NCI-H1694 treated with DMSO at 0.1 percent for 48 hours (cell line): ENCODE data around the gene KIAA1328.

Experiments used
- DNase-seq: peaks from one replicate; lab custom pipeline; 2025; lab: John Stamatoyannopoulos, UW

Gene KIAA1328

DNA sequence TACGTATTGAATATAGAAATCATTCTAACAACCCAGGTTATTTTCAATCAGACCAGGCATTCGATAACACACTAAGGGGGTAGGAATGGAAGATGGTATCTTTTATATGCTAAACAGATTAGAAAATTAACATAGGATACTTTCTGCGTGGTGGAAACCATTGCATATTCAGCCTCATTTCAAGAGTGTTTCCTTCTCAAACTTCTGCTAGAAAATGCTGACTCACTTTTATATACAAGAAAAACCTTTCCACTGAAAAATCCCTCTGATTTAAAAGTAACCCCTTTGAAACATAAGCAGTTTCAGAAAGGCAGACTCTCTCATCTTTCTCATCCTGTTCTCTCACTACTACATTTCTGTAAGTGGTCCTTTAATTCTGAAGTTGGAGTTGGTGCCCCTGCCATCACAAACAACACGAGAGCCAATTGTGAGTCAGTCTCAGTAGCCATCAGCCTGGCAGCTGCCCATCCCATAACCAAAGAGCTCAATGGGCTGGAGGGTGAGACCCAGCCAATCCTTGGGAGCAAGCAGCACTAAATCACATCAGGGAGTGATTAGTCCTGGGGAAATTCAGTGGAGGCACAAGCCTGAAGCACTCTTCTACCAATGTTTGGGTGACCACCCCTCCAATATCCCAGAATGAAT, 393.5 kb downstream of the KIAA1328 start:
- DNase-seq = no peak

DNA sequence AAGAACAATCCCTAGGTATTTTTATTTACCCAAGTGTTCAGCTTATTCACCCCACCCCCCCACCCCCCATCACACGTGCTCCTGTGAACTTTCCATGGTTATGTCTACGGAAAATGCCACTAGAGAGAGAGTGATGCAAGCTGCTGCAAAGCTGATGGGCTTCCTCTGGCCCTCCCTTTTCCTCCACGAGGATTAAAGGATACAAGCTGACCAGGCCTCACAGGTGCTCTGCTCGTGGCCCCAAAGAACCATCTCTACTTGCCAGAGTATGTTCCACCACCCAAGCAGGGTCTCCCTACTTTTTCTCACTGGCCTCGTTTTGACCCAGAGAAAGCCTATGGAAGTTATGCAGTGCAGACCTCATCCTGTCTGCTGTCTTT, 394.1 kb downstream of the KIAA1328 start:
- DNase-seq = no peak

DNA sequence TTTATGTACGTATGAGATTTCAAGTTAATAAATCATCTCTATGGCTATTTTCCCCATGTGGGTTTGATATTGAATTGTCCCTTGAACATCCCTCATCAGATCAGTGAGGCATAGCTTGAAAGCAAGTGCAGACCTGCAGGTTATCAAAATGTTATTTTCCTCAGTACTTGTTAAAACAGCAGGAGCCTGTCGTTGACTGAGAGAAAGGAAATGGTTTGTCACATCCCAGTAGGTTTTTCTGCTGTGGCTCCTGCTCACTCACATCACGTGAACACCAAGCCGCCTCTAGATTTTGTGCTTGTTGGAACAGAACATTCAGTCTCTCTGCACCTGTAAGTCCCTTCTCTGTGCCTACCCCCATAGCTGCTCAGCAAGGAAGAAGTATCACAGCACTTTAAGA, 396.4 kb downstream of the KIAA1328 start:
- DNase-seq = no peak

DNA sequence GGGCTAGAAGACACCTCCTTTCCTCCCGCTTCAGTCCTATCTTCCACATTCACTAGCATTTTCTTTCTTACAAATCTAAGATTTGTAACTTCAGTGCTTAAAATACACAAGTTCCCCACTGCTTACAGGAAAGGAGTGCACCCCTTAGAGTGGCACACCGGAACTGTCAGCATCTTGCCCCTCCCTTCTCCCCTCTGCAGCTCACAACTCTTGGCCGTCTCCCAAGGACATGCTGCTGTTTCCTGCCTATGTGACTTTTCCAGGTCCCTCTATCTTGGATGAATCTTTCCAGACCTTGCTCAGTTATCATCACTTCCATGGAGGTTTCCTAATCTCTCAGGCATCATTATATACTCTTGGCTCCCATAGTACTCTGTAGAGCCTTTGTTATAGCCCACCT, 401.8 kb downstream of the KIAA1328 start:
- no peak for DNase-seq

DNA sequence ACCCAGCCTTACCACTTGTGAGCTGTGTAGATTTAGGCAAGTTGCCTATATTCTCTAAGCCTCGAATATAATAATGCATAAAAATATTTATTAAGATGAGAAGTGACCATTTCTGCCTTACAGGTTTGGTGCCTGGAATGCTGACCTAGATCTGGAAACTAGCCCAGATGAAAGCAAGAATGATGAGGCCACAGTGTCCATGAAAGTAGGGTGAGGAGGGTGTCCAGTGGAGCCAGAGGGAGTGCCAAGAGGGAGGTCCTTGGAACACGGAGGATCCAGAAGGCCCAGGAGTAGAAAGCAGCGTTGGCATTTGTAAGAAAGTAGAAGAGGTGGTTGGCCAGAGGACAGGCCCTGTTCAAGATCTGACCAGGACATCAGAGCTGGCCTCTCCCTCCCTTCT, 402.3 kb downstream of the KIAA1328 start:
- DNase-seq = no peak

DNA sequence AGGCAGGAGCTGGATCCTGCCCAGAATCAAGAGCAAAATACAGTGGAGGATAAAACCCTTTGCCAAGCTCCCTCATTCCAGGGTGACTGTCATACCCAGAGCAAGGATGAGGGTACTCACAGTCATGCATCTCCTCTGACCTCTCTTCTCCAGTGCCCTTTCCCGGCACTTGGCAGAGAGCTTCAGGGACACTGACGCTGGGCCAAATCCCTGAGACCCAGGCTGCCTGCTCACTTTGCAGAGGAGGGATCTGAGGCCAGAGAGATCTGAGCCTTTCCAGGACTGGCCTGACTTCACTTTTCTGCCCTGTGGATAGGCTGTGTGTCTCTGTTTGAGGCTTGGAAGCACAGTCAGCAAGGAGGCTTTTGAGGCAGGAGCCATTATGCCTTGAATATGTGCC, 406.7 kb downstream of the KIAA1328 start:
- no peak for DNase-seq

DNA sequence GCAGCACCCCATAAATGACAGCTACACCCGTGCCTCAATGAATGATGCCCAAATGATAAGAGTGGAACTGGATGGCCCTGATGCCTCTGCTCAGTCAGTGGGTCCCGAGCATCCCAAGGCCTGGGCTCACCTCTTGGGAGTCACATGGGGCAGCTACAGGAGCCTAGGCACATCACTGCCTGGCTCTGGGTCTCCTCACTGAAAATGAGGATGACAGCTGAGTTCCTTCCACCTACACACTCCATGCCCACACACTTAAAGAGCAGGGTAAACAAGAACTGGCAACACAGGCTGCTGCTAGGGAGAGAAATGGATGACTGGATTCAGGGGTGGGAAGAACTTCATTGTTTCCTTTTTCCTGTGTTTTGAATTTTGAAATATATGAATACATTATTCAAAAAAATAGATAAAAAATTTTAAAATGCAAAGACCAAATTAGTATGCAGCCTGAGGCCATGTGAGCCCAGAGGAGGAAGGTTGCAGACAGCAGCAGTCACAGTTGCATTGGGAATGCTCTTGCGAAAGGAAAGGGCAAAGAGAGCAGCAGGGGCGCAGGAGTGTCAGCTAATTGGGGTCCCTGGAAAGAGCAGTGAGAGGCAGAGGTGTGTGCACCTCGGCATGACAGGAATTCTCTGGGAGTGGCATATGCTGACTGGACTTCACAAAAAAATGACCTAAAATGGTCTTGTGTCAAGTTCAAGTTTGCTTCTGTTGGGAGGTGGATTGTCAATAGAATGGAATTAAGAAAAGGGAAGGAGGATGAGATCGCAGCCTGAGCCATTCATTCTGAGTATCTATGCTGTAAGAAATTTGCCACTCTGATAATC, 409.6 kb downstream of the KIAA1328 start:
- DNase-seq = no peak

DNA sequence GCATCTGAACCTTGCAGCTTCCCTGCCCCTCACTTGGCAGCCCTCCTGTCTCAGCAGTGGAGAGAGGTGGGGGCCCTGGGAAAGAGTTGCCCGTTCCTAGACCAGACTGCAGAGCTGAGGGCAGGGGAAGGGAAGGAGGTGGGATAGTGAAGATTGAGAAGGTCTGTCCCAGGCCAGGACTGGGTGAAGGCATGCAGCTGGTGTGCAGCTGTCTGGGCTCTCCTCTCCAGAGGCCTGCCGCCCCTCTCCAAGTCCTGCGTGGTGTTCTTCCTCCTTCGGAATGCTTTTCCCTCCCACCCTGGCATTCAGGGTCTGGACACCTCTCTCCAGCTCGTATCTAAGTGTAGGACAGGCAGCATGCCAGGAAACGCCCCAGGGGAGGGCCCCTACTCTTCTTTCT, 413.2 kb downstream of the KIAA1328 start:
- no peak for DNase-seq

DNA sequence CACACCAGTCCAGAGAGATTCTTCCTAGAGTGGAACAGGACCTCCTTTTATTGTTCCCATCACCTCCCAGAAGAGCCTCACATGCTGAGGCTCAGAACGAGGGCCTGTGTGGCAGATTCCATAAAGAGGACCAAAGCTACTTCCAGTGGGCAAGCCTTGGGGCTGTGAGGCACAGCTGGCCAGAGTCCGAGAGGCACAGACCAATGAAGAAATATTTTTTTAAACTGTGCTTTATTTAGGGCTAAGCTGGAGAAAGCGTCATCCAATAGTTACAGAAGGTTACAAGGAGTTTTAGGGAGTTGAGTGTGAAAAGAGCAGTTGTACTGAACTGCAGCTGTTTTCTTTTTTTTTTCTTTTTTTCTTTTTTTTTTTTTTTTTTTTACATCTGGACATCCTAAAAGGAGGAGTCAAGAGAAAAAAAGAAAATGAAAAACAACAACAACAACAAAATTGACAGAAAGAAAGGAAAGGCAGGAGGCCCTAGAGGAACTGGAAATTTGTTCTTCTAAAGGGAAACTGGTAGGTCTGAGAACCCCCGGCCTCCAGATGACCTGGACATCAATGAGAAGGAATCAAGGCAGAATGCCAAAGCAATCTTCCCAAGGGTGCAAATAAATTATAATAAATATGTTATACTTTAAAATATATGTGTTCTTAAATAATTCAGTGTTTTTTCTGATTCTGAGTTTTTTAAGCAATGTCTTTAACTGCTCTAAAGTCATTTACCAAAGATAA, 414.1 kb downstream of the KIAA1328 start:
- no peak for DNase-seq

DNA sequence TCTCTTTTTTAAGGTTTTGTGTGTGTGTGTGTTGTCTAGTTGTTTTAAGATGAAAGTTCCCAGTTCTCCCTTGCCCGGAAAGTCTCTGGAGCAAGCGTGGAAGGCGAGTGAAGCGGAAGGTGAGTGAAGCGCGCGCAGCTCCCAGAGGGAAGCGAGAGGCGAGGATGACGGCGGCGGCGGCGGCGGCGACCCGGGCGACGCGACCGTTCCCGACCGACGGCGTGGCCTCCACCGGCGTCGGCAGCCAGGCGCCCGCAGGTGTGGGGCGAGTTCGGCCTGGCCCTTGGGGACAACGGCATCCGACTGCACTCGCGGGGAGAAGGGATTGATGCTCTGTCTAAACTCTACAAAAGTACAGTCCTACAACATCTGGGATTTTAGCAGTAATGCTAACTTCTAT, 414.8 kb downstream of the KIAA1328 start:
- no peak for DNase-seq

DNA sequence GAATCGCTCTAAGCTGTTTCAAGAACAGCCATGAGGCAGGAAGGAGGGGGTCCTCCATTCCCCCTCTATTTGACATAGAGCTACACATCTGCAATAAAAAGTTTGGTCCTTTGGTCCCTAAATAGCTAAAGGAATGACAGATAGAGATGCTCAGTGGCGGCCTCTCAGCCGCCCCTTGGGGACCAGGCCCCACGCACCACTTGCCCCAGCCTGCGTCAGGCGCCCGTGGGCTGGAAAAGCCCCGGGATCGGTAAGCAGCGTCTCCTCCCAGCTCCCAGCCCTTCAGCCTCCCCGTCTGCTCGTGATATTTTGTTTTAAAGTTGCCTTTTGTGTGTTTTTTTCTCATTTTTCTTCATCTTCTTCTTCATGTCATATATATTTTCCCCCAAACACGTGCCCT, 415.7 kb downstream of the KIAA1328 start:
- DNase-seq = no peak

DNA sequence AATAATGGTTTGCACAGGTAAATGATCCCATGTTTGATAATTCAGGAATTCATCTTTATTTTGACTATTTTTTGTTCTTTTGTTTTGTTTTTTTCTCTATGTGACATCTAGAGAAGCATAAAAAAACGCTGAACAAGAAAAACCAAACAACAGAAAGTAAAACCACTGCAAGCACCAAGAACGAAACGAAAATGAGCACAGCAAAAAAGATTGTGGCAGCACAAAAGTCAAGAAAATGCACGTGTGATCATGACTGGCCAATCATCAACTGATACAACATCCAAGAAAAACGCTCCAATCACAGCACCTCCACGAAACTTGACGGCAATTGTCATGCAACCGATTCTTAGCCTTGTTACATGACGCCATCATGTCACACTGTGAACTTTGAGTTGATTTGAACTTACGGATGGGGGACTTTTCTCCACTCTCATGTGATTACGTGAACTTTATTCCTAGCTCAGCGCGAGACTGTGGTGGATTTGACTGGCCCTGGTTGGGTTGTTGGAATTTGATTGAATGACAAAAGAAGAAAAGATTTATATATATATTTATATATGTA, 417.9 kb downstream of the KIAA1328 start:
- no peak for DNase-seq

DNA sequence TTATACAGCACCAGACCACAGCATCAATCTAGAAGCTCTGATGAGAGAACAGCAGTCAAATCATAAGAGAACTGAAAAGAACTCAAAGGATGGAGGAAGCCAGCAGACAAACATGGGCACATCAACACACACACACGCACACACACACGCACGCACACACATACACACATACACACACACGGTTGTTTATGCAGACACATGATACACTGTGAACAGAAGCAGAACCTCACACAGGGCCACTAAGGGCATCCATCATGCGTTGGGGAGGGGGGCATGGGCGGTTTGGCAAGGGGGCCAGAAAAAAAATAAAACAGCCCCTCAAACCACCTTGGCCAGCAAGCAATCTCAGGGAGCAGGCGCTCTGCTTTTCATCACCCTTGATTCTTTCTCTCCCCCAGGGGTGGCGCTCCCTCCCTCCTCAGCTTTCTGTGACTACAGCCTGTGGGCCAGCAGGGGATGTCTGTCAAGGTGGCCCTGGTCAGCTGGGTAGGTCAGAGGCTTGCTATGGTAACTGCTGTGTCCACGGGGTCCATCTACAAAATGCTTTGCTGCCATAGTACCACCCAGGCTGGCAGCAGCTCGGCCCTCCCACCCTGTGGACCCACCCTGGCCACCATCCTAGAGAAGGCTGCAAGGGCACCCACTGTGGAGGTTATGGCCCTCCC, 418.7 kb downstream of the KIAA1328 start:
- DNase-seq = no peak

DNA sequence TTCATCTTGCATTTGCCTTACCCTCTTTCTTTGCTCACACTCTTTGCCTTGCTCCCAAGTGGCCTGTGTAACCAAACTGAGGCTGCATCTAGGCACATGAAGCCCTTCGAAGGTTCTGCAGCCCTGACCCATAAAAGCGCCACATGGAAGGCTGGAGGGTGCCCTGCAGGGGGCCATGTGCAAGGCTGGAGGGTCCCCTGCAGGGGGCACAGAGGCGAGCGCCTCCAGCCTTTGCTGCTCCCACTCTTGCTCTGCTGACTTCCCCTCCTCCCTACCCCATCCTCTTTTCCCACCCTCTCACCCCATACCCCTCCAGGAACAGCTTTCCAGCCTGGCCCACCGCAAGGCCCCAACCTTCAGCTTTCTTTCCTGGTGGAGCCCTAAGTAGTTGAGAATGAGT, 419.4 kb downstream of the KIAA1328 start:
- DNase-seq = no peak

DNA sequence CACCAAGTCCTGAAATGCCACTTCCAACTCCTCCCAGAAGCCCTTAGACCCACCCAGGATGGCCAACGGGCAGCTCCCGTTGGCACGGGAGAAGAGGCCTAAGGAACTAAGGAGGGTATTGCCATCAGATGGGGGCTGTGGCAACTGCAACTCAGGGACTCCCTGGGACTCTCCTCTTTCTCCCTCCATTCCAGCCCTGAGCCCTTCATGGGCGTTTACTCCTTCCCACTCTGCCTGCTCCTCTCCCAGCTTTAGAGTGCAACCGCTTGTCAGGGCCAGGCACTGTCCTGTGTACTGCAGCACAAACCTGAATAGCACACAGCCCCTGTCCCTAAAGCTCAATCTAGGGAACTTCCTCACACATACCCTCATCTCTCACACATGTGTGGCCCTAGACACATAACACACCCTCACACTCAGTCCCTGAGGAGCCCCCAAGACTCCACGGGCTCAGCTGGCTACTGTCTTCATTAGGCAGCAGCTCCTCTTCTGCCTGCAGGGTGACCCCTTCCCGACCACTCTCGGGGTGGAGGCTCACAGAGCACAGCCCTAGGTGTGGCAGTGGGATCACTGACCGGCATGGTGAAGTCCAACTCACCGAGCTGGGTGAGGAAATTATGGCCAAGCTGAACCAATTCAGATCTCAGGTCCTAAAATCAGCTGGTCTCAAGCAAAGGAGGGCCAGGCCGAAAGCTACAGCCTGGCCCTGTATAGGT, 420.4 kb downstream of the KIAA1328 start:
- no peak for DNase-seq

DNA sequence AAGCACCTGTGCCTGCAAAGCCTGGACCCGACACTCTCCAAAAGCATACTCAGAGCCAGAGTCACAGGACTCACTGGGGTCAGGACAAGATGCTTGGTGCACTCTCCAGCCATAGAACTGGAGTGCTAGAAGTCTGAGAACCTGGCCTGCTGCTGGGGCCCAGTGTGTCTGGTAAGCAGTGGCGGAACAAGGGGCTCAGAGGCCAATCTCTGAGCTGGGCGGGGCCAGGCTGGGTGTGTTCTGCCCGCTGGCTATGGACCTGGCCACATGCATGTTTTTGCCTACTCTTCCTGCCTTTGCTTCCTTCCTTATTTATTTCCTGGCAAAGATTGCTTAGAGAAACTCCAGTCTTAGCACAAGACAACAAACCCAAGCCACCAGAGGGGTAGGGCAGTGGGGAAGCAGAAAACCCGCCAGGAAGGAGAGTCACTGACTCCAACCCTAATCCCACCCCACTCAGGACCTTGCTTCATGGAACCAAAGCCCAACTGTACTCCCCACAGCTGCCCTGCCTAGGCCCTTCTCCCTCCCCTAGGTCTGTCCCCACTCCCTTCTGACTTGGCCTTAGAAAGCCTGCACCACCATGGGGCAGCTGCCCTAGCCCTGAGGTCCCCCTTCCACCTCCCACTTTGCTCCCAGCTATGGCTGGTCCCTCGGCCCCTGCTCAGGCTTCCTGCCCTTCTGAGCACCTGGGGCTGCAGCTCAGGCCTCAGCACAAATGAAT, 421.1 kb downstream of the KIAA1328 start:
- no peak for DNase-seq

DNA sequence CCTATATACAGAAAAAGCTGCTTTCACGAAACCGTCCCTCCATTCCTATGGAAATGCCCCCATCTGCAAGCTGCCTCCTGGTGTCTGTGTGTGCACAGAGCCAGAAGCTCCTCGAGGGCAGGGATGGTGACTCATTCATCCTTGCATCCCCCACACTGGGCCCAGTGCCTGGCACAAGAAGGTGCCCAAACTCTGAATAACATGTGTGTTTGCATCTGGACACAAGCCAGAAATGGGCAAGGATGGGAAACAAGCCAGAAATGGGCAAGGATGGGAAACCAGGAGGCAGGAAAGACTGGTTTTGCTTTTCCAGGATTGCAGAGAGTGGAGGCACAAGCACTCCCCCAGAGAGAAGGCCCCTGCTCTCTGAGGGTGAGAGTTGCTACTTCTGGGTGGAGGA, 422.8 kb downstream of the KIAA1328 start:
- DNase-seq = no peak

DNA sequence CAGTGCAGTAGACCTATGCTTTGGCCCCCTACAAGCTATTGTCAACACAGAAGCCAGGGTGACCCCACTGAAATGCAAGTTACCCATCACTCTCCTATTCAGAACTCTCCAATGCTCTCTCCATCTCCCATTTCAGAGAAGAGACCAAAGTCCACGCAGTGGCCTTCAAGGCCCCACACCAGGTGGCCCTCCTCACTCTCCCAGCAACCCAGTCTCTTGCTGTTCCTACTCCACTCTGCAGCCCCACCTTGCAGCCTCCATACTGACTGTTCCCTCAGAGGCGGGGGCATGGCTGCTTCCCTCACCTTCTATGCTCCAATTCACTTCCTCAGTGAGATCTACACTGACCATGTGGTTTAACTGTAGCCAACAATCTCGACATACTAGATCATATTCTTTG, 423.4 kb downstream of the KIAA1328 start:
- DNase-seq = no peak

DNA sequence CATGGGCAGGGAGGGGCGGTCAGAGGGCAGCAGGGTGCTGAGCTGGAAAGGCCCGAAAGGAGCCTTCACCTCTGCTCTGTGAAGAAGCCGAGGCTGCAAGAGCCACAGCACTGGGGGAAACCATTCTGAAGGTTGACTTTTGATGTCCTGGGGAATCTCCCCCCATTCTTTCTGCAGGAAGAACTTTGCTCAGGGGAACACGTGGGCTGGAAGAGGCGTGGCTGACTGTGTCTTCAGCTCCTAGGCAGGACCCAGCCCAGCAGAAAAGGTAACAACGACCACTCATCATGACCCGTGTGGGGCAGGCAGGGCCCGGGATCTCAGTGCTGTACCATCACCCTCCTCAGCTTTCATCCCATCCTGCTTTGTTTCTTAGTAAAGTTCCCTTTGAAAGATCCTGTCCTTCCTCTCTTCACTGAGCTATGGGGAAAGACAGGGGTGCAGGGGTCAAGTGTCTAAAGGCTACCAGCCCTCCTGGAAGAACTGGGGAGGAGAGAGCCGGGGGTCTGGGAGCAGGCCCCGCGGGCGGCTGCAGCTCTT, 424.0 kb downstream of the KIAA1328 start:
- DNase-seq = no peak

DNA sequence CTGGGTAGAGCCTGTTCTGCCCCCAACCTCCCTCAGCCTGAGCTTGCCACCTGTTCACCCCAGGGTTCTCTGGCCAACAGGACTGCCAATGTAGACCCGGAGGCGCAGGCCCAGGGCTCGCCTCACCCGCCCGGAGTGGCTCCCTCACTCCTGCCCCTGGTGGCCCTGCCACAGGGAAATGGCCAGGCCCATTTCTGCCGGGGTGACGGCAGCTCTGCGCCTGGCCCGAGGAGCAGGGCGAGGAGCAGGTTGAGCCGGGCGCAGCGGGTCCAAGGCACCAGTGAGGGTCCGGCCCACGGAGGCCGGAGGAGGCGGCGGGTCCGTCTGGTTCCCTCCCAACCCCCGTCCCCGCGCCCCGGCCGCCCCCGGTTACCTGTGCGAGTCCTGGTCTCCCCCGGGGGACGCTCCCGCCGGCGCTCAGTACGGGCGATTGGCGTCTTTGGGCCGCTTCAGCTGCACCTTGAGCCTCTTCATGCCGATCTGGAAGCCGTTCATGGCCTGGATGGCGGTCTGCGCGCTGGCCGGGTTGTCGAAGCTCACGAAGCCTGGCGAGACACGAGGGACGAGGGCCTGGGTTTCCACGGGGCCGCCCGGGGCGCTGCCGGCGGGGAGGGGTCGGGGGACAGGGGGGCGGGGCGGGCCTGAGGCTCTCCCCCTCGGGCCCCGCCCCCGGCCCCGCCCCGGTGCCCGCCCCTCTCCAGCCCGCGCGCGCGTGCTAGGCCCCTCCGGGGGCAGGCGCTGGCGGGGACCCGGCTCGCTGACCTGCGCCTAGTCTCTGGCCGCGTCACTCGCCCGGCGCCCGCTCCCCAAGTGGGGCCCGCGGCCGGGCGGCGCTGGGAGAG, 424.7 kb downstream of the KIAA1328 start:
- DNase-seq = no peak
